ENCODE data around the gene ARMC3. TPM values are rescaled to one million over a fixed set of nuclear protein-coding genes. Genes with fewer than 3 reads are reported as not detected.
"Not testable (repeated sequence)": the region's sequence is repeated elsewhere in the genome, so short reads cannot be mapped to it uniquely, and the experiment has no call there.

Gene ARMC3
- total RNA-seq, 4 donors from 2014 or later, result 2.0 TPM; not detected in 3

GRCh38 chr10:23069019-23069815 is 141.4 kb downstream of the ARMC3 start:
- TF ChIP-seq CTCF (IDR thresholded peaks at IDR 0.05), result no peak
- TF ChIP-seq EP300 (IDR thresholded peaks at IDR 0.05), result no peak
- DNase-seq (ENCODE audit: low spot score in 2 of 2), result no peak
- Histone ChIP-seq H3K9me3 (no peaks in the 10 kb centered on the region), H3K36me3 (no peaks in the 10 kb centered on the region), H3K4me3 (no peak overlapping the region), H3K27me3 (no peaks in the 10 kb centered on the region), H3K4me1 (peaks cover 14% of the 10 kb centered on the region), H3K27ac (no peak overlapping the region)
- 75% methylated on average over 10 of the region's 10 CpGs for WGBS

- H3K27ac ChIP-seq; H3K36me3 ChIP-seq; H3K4me1 ChIP-seq; H3K4me3 ChIP-seq; H3K27me3 ChIP-seq; DNase-seq (ENCODE audit: low spot score in 2 of 2); H3K9me3 ChIP-seq: not testable (repeated sequence)
- WGBS, result 84% methylated on average over 12 of the region's 12 CpGs
These were observed 142.4 kb downstream of the ARMC3 start for GRCh38 chr10:23070092-23070912.

GRCh38 chr10:23070913-23071218 is 143.0 kb downstream of the ARMC3 start:
- WGBS, result 92% methylated on average over 2 of the region's 3 CpGs
- H3K27ac ChIP-seq, result no peak overlapping the region
- TF ChIP-seq CTCF (IDR thresholded peaks at IDR 0.05), result no peak
- TF ChIP-seq POLR2A (IDR thresholded peaks at IDR 0.05), result no peak
- TF ChIP-seq EP300 (IDR thresholded peaks at IDR 0.05), result no peak
- no peak for TF ChIP-seq POLR2AphosphoS5 (IDR thresholded peaks at IDR 0.05)

GRCh38 chr10:23072593-23072992 is 144.7 kb downstream of the ARMC3 start:
- DNase-seq (ENCODE audit: low spot score in 2 of 2); H3K27me3 ChIP-seq; H3K36me3 ChIP-seq; H3K9me3 ChIP-seq; H3K4me1 ChIP-seq; H3K4me3 ChIP-seq; H3K27ac ChIP-seq: not testable (repeated sequence)
- WGBS, result 55% methylated on average over 3 of the region's 3 CpGs

More at GRCh38 chr10:23070913-23071218, 143.0 kb downstream of the ARMC3 start:
- Histone ChIP-seq H3K27me3 (no peaks in the 10 kb centered on the region), H3K4me3 (no peak overlapping the region), H3K4me1 (peaks cover 4% of the 10 kb centered on the region), H3K36me3 (no peaks in the 10 kb centered on the region), H3K9me3 (no peaks in the 10 kb centered on the region)
- no peak for DNase-seq (ENCODE audit: low spot score in 2 of 2)

GRCh38 chr10:23073527-23073926 is 145.7 kb downstream of the ARMC3 start:
- no peak for TF ChIP-seq POLR2AphosphoS5 (IDR thresholded peaks at IDR 0.05)
- TF ChIP-seq CTCF (IDR thresholded peaks at IDR 0.05), result no peak
- no peak for TF ChIP-seq POLR2A (IDR thresholded peaks at IDR 0.05)
- no peak for TF ChIP-seq EP300 (IDR thresholded peaks at IDR 0.05)
- Histone ChIP-seq H3K27me3 (peaks cover 4% of the 10 kb centered on the region), H3K27ac (no peak overlapping the region), H3K9me3 (no peaks in the 10 kb centered on the region), H3K4me3 (no peak overlapping the region), H3K36me3 (no peaks in the 10 kb centered on the region), H3K4me1 (no peaks in the 10 kb centered on the region)
- WGBS, result 66% methylated on average over 3 of the region's 3 CpGs
- DNase-seq (ENCODE audit: low spot score in 2 of 2), result no peak

- H3K27ac ChIP-seq, result no peak overlapping the region
- WGBS, result 87% methylated on average over 3 of the region's 3 CpGs
- no peaks in the 10 kb centered on the region for H3K9me3 ChIP-seq
- H3K4me1 ChIP-seq, result peaks cover under 1% of the 10 kb centered on the region
- no peak for DNase-seq (ENCODE audit: low spot score in 2 of 2)
- TF ChIP-seq POLR2AphosphoS5 (IDR thresholded peaks at IDR 0.05) (no peak), EP300 (IDR thresholded peaks at IDR 0.05) (no peak), POLR2A (IDR thresholded peaks at IDR 0.05) (no peak), CTCF (IDR thresholded peaks at IDR 0.05) (no peak)
- H3K36me3 ChIP-seq, result no peaks in the 10 kb centered on the region
- peaks cover 9% of the 10 kb centered on the region for H3K27me3 ChIP-seq
- no peak overlapping the region for H3K4me3 ChIP-seq
These were observed 147.8 kb downstream of the ARMC3 start for GRCh38 chr10:23075672-23076071.

All from suprapubic skin (tissue), 4 donors.